HL-60 (cell line): ENCODE data around the gene STT3B.

Experiments used
- POLR2AphosphoS5 ChIP-seq: IDR thresholded peaks from 2 replicates; pipeline ENCODE4 v1.6.1; 2012; ENCODE audit warnings: low read depth
- TF ChIP-seq, protein P1 (sequence below): IDR thresholded peaks from one replicate; pipeline ENCODE4 v1.5.1; 2011; ENCODE audit warnings: low read length, control low read depth, inconsistent platforms; ENCODE audit not compliant: insufficient read depth

DNA sequence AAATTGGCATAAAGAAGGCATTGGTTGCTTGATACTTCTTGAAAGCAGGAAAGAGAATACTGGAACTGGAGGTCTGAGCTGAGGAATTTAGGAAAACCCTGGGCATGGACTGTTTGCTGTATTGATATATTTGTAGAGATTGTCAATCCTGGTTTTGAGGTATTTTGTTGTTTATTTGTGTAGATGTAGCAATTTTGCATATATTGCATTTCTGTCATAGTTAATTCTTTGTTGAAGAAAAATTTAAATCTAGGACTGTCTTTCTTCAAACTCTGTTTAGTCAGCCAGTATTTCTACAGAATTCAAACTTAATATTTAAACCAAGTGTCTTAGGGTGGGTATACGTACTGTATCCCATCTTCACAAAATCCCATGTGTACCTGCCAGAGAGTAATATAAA, 9.5 kb downstream of the STT3B start:
- TF ChIP-seq POLR2AphosphoS5 = no peak
- TF ChIP-seq, protein P1, sequence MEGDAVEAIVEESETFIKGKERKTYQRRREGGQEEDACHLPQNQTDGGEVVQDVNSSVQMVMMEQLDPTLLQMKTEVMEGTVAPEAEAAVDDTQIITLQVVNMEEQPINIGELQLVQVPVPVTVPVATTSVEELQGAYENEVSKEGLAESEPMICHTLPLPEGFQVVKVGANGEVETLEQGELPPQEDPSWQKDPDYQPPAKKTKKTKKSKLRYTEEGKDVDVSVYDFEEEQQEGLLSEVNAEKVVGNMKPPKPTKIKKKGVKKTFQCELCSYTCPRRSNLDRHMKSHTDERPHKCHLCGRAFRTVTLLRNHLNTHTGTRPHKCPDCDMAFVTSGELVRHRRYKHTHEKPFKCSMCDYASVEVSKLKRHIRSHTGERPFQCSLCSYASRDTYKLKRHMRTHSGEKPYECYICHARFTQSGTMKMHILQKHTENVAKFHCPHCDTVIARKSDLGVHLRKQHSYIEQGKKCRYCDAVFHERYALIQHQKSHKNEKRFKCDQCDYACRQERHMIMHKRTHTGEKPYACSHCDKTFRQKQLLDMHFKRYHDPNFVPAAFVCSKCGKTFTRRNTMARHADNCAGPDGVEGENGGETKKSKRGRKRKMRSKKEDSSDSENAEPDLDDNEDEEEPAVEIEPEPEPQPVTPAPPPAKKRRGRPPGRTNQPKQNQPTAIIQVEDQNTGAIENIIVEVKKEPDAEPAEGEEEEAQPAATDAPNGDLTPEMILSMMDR = no peak
